Measurements from ENCODE around the gene ABI1. TPM values are rescaled to one million over a fixed set of nuclear protein-coding genes. Genes with fewer than 3 reads are reported as not detected.
"Not testable (repeated sequence)": the region's sequence is repeated elsewhere in the genome, so short reads cannot be mapped to it uniquely, and the experiment has no call there.

ABI1 gene
- polyA plus RNA-seq, 1 donor from 2014 or later, result 50.4 TPM

GRCh38 chr10:26790221-26790995 lies 70.3 kb downstream of the ABI1 start:
- H3K4me2 ChIP-seq (ENCODE audit: low read length), result no peak overlapping the region
- TF ChIP-seq EZH2 (IDR thresholded peaks at IDR 0.05; ENCODE audit: borderline replicate concordance, insufficient read depth, low read length, poor library complexity, severe bottlenecking) (no peak), TAF1 (IDR thresholded peaks at IDR 0.05; ENCODE audit: low read depth) (no peak), RAD21 (conservative IDR thresholded peaks at IDR 0.05) (no peak)
- H3K9me2 ChIP-seq (ENCODE audit: insufficient read depth, low read length), result no peaks in the 10 kb centered on the region
- no peaks in the 10 kb centered on the region for H3K36me3 ChIP-seq (ENCODE audit: insufficient read depth, low read length)
- no peak overlapping the region for H3K9ac ChIP-seq (ENCODE audit: low read length)
- H3K4me3 ChIP-seq (ENCODE audit: low read length), result no peak overlapping the region
- no peaks in the 10 kb centered on the region for H3F3A ChIP-seq (ENCODE audit: insufficient read depth, low read length, poor library complexity, severe bottlenecking)
- no peaks in the 10 kb centered on the region for H3K9me3 ChIP-seq (ENCODE audit: low read length)
- H4K20me1 ChIP-seq (ENCODE audit: insufficient read depth), result no peaks in the 10 kb centered on the region
- peaks cover 21% of the 10 kb centered on the region for H3K79me2 ChIP-seq (replicated peaks; ENCODE audit: insufficient read depth, low read length)
- no peak overlapping the region for H2AFZ ChIP-seq (ENCODE audit: low read depth, low read length)
- no peak overlapping the region for H3K27ac ChIP-seq (ENCODE audit: low read length)
- no peaks in the 10 kb centered on the region for H3K27me3 ChIP-seq (ENCODE audit: insufficient read depth, low read depth, low read length)

- H3K4me2 ChIP-seq (ENCODE audit: low read length); H3K27me3 ChIP-seq (ENCODE audit: insufficient read depth, low read depth, low read length); H2AFZ ChIP-seq (ENCODE audit: low read depth, low read length); H3K9ac ChIP-seq (ENCODE audit: low read length); H3K27ac ChIP-seq (ENCODE audit: low read length); H3F3A ChIP-seq (ENCODE audit: insufficient read depth, low read length, poor library complexity, severe bottlenecking); H3K9me3 ChIP-seq (ENCODE audit: low read length); H3K4me3 ChIP-seq (ENCODE audit: low read length); H3K9me2 ChIP-seq (ENCODE audit: insufficient read depth, low read length); H3K36me3 ChIP-seq (ENCODE audit: insufficient read depth, low read length); H4K20me1 ChIP-seq (ENCODE audit: insufficient read depth): not testable (repeated sequence)
- H3K79me2 ChIP-seq (replicated peaks; ENCODE audit: insufficient read depth, low read length), result peaks cover 19% of the 10 kb centered on the region
Measured at GRCh38 chr10:26789779-26790178, 71.0 kb downstream of the ABI1 start.

- Histone ChIP-seq H3K27me3 (ENCODE audit: insufficient read depth, low read depth, low read length) (no peaks in the 10 kb centered on the region), H3K9ac (ENCODE audit: low read length) (no peak overlapping the region), H3K9me2 (ENCODE audit: insufficient read depth, low read length) (no peaks in the 10 kb centered on the region), H3K9me3 (ENCODE audit: low read length) (no peaks in the 10 kb centered on the region), H4K20me1 (ENCODE audit: insufficient read depth) (no peaks in the 10 kb centered on the region), H3K79me2 (replicated peaks; ENCODE audit: insufficient read depth, low read length) (peaks cover 13% of the 10 kb centered on the region), H3K4me2 (ENCODE audit: low read length) (no peak overlapping the region), H3F3A (ENCODE audit: insufficient read depth, low read length, poor library complexity, severe bottlenecking) (no peaks in the 10 kb centered on the region), H3K27ac (ENCODE audit: low read length) (no peak overlapping the region), H3K36me3 (ENCODE audit: insufficient read depth, low read length) (no peaks in the 10 kb centered on the region), H3K4me3 (ENCODE audit: low read length) (no peak overlapping the region), H2AFZ (ENCODE audit: low read depth, low read length) (no peak overlapping the region)
- TF ChIP-seq MXI1 (conservative IDR thresholded peaks at IDR 0.05; ENCODE audit: poor library complexity, severe bottlenecking) (no peak), CTCF (IDR thresholded peaks at IDR 0.05; ENCODE audit: poor library complexity, severe bottlenecking) (no peak), POLR2AphosphoS5 (IDR thresholded peaks at IDR 0.05) (no peak), EZH2 (IDR thresholded peaks at IDR 0.05; ENCODE audit: borderline replicate concordance, insufficient read depth, low read length, poor library complexity, severe bottlenecking) (no peak), TAF1 (IDR thresholded peaks at IDR 0.05; ENCODE audit: low read depth) (no peak), RAD21 (conservative IDR thresholded peaks at IDR 0.05) (no peak), SMC3 (conservative IDR thresholded peaks at IDR 0.05; ENCODE audit: poor library complexity) (no peak), EP300 (conservative IDR thresholded peaks at IDR 0.05; ENCODE audit: poor library complexity, severe bottlenecking) (no peak), REST (IDR thresholded peaks at IDR 0.05; ENCODE audit: borderline replicate concordance) (no peak)
Measured at GRCh38 chr10:26787362-26787761, 73.4 kb downstream of the ABI1 start.
